Osteocyte (in vitro differentiated cells): Measurements from ENCODE around the gene TMEM229B. TPM values are rescaled to one million over a fixed set of nuclear protein-coding genes. Genes with fewer than 3 reads are reported as not detected.
A peak's percentile ranks its signal among the peaks of the same experiment; 100 is the strongest.

Source experiments
- DNase-seq: peaks from one replicate; pipeline ENCODE4 v3.0.0; 2021; ENCODE audit warnings: mixed read lengths; ENCODE audit not compliant: unreplicated experiment; ENCODE audit errors: extremely low spot score
- H3K27ac Mint-ChIP-seq: one replicate; pipeline ENCODE4 v1.8.0; 2021; ENCODE audit warnings: mild to moderate bottlenecking, mixed read lengths; ENCODE audit not compliant: unreplicated experiment
- H3K27me3 Mint-ChIP-seq: one replicate; pipeline ENCODE4 v1.8.0; 2021; ENCODE audit warnings: mixed read lengths; ENCODE audit not compliant: unreplicated experiment
- H3K36me3 Mint-ChIP-seq: one replicate; pipeline ENCODE4 v1.8.0; 2021; ENCODE audit warnings: mixed read lengths; ENCODE audit not compliant: unreplicated experiment
- H3K4me1 Mint-ChIP-seq: one replicate; pipeline ENCODE4 v1.8.0; 2021; ENCODE audit warnings: mixed read lengths; ENCODE audit not compliant: unreplicated experiment
- H3K4me3 Mint-ChIP-seq: one replicate; pipeline ENCODE4 v1.8.0; 2021; ENCODE audit warnings: mild to moderate bottlenecking, moderate library complexity, mixed read lengths; ENCODE audit not compliant: unreplicated experiment
- H3K9me3 Mint-ChIP-seq: one replicate; pipeline ENCODE4 v1.8.0; 2021; ENCODE audit warnings: mixed read lengths; ENCODE audit not compliant: unreplicated experiment
- CTCF ChIP-seq: fragments of 200-600 bp; sonication (generic); IDR thresholded peaks from 2 replicates; pipeline ENCODE4 v1.5.0; 2021; ENCODE audit warnings: antibody characterized with exemption, mild to moderate bottlenecking, moderate library complexity
- total RNA-seq: library from RNA; stranded (reverse); gene quantifications from 2 replicates; pipeline ENCODE4 v1.2.1, GENCODE V29; 2021

Gene TMEM229B
- total RNA-seq, 1 donor from 2014 or later = 0.51 TPM

- no peaks in the 10 kb centered on the region for H3K36me3 Mint-ChIP-seq
- peaks cover 26% of the 10 kb centered on the region for H3K27me3 Mint-ChIP-seq
- no peaks in the 10 kb centered on the region for H3K9me3 Mint-ChIP-seq
- no peak overlapping the region for H3K27ac Mint-ChIP-seq
- DNase-seq = no peak
- no peaks in the 10 kb centered on the region for H3K4me1 Mint-ChIP-seq
- H3K4me3 Mint-ChIP-seq = no peak overlapping the region
- TF ChIP-seq CTCF = no peak
These were observed 60.0 kb downstream of the TMEM229B start for GRCh38 chr14:67428501-67429031.

- no peaks in the 10 kb centered on the region for H3K4me1 Mint-ChIP-seq
- peaks cover 11% of the 10 kb centered on the region for H3K27me3 Mint-ChIP-seq
- no peak overlapping the region for H3K4me3 Mint-ChIP-seq
- no peaks in the 10 kb centered on the region for H3K36me3 Mint-ChIP-seq
- no peaks in the 10 kb centered on the region for H3K9me3 Mint-ChIP-seq
- no peak overlapping the region for H3K27ac Mint-ChIP-seq
- DNase-seq = peak; percentile 89
- peak; percentile 82 for TF ChIP-seq CTCF
These were observed 61.4 kb downstream of the TMEM229B start for GRCh38 chr14:67426983-67427606.

- no peak for DNase-seq
- no peaks in the 10 kb centered on the region for H3K36me3 Mint-ChIP-seq
- H3K4me3 Mint-ChIP-seq = no peak overlapping the region
- no peaks in the 10 kb centered on the region for H3K4me1 Mint-ChIP-seq
- H3K9me3 Mint-ChIP-seq = no peaks in the 10 kb centered on the region
- no peak for TF ChIP-seq CTCF
- H3K27ac Mint-ChIP-seq = no peak overlapping the region
- peaks cover 8% of the 10 kb centered on the region for H3K27me3 Mint-ChIP-seq
These were observed 62.4 kb downstream of the TMEM229B start for GRCh38 chr14:67426161-67426560.

- no peak for TF ChIP-seq CTCF
- Mint-ChIP-seq H3K36me3 (no peaks in the 10 kb centered on the region), H3K9me3 (no peaks in the 10 kb centered on the region), H3K27me3 (peaks cover 8% of the 10 kb centered on the region), H3K4me1 (no peaks in the 10 kb centered on the region), H3K27ac (no peak overlapping the region), H3K4me3 (no peak overlapping the region)
- no peak for DNase-seq
These were observed 62.9 kb downstream of the TMEM229B start for GRCh38 chr14:67425608-67426007.

GRCh38 chr14:67424539-67424938 is 64.0 kb downstream of the TMEM229B start:
- Mint-ChIP-seq H3K9me3 (no peaks in the 10 kb centered on the region), H3K27ac (no peak overlapping the region), H3K4me1 (no peaks in the 10 kb centered on the region), H3K36me3 (no peaks in the 10 kb centered on the region), H3K4me3 (no peak overlapping the region), H3K27me3 (peaks cover 8% of the 10 kb centered on the region)
- DNase-seq = no peak
- TF ChIP-seq CTCF = no peak
